Body of pancreas (tissue), 4 donors: Measurements from ENCODE around the gene NELL2. TPM values are rescaled to one million over a fixed set of nuclear protein-coding genes. Genes with fewer than 3 reads are reported as not detected.

Experiments used
- ATAC-seq: fragments of 150-250 bp; one replicate; pipeline ENCODE4 v1.9.1; 2016
- DNase-seq, 4 donors: peaks; one replicate each; pipeline ENCODE4 v3.0.0-alpha.2; 2019
- H3K27ac ChIP-seq, 4 donors: fragments of 200-600 bp; sonication (generic); 1 replicate in 3 of 4; 2 replicates in 1 of 4; pipeline versions ENCODE4 v1.5.1 to v1.6.1; 2016 to 2019; ENCODE audit warnings: mild to moderate bottlenecking in 1 of 4, mixed read lengths in 1 of 4, moderate library complexity in 1 of 4
- H3K27me3 ChIP-seq, 2 donors: fragments of 200-600 bp; sonication (generic); one replicate each; pipeline ENCODE4 v1.6.0; 2016; ENCODE audit warnings: mild to moderate bottlenecking in 1 of 2
- H3K36me3 ChIP-seq, 2 donors: fragments of 200-600 bp; sonication (generic); replicated peaks in 1 of 2; 2 replicates each; pipeline ENCODE4 v1.5.1; 2016; ENCODE audit warnings: low read depth in 2 of 2; ENCODE audit not compliant: insufficient read depth in 1 of 2
- H3K4me1 ChIP-seq: fragments of 200-600 bp; sonication (generic); one replicate; pipeline ENCODE4 v1.6.0; 2016
- H3K4me3 ChIP-seq, 2 donors: fragments of 200-600 bp; sonication (generic); 1 replicate in 1 of 2; 2 replicates in 1 of 2; pipeline ENCODE4 v1.5.1; 2016 to 2019
- H3K9me3 ChIP-seq, 3 donors: fragments of 200-600 bp; sonication (generic); 1 replicate in 2 of 3; 2 replicates in 1 of 3; pipeline ENCODE4 v1.5.1; 2016
- POLR2A ChIP-seq, 3 donors: fragments of 450-650 bp; IDR thresholded peaks; one replicate each; pipeline ENCODE4 v1.6.1; 2016; ENCODE audit warnings: antibody characterized with exemption in 3 of 3, mild to moderate bottlenecking in 2 of 3
- WGBS, 2 donors: methylation state at CpG; one replicate each; pipeline ENCODE4 v1.1.5; 2017; 5-methylcytosine and 5-hydroxymethylcytosine counted together
- intact Hi-C: fragments of 100-400 bp; cut with DNase I; formaldehyde crosslinking; loops from one replicate; pipeline ENCODE4 v1.15.1; 2023
- total RNA-seq, 2 donors: library from RNA; depleted of rRNA; stranded (reverse); fragments of >200 nt; gene quantifications; one replicate each; pipeline ENCODE4 v1.1.0, GENCODE V29; 2016
- TF ChIP-seq, protein P1 (sequence below), 7 experiments: fragments of 450-650 bp in 4 of 7; fragments of 200-600 bp in 3 of 7; sonication (generic) in 3 of 7; IDR thresholded peaks; one replicate each; pipeline ENCODE4 v1.5.1; 2016 to 2019; ENCODE audit warnings: antibody characterized with exemption in 7 of 7

The NELL2 gene
- total RNA-seq, 2 donors from 2014 or later, result 3.6 TPM; not detected in 1

GRCh38 chr12:44584625-44585024 lies 291.5 kb downstream of the NELL2 start:
- Histone ChIP-seq H3K27me3 (no peaks in the 10 kb centered on the region), H3K4me1 (no peaks in the 10 kb centered on the region), H3K4me3 (no peak overlapping the region), H3K27ac (no peak overlapping the region), H3K36me3 (no peaks in the 10 kb centered on the region), H3K9me3 (no peaks in the 10 kb centered on the region)
- DNase-seq, result no peak
- intact Hi-C loops, result no loop called here
- ATAC-seq, result no peak
- 48 to 56% methylated on average over 2 of the region's 2 CpGs for WGBS, 2 donors
- TF ChIP-seq, protein P1, sequence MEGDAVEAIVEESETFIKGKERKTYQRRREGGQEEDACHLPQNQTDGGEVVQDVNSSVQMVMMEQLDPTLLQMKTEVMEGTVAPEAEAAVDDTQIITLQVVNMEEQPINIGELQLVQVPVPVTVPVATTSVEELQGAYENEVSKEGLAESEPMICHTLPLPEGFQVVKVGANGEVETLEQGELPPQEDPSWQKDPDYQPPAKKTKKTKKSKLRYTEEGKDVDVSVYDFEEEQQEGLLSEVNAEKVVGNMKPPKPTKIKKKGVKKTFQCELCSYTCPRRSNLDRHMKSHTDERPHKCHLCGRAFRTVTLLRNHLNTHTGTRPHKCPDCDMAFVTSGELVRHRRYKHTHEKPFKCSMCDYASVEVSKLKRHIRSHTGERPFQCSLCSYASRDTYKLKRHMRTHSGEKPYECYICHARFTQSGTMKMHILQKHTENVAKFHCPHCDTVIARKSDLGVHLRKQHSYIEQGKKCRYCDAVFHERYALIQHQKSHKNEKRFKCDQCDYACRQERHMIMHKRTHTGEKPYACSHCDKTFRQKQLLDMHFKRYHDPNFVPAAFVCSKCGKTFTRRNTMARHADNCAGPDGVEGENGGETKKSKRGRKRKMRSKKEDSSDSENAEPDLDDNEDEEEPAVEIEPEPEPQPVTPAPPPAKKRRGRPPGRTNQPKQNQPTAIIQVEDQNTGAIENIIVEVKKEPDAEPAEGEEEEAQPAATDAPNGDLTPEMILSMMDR (IDR thresholded peaks at IDR 0.05), result no peak
- TF ChIP-seq POLR2A (IDR thresholded peaks at IDR 0.05), result no peak

DNA sequence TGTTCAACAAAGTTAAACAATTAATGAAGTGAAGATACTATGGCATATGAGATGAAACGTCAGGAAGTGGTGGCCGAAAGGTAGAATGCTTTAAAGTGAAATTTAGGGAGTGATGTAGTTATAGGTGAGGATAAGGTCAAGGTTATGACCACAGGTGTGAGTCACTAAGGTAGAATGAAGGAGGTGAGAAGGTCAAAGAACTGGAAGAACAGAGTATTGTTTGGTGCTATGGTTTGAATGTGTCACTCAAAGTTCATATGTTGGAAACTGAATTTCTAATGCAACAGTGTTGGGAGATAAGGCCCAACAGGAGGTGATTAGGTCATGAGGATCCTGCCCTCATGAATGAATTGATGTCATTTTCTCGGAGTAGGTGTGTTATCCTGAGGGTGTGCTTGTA lies 293.6 kb downstream of the NELL2 start:
- H3K4me3 ChIP-seq, result no peak overlapping the region
- no peak overlapping the region for H3K27ac ChIP-seq
- ATAC-seq, result no peak
- H3K4me1 ChIP-seq, result no peaks in the 10 kb centered on the region
- H3K36me3 ChIP-seq, result no peaks in the 10 kb centered on the region
- TF ChIP-seq, protein P1 (IDR thresholded peaks at IDR 0.05), result no peak
- TF ChIP-seq POLR2A (IDR thresholded peaks at IDR 0.05), result no peak
- no peaks in the 10 kb centered on the region for H3K27me3 ChIP-seq
- 52 to 63% methylated on average over 3 of the region's 3 CpGs for WGBS, 2 donors
- no peak for DNase-seq
- intact Hi-C loops, result no loop called here
- H3K9me3 ChIP-seq, result no peaks in the 10 kb centered on the region

DNA sequence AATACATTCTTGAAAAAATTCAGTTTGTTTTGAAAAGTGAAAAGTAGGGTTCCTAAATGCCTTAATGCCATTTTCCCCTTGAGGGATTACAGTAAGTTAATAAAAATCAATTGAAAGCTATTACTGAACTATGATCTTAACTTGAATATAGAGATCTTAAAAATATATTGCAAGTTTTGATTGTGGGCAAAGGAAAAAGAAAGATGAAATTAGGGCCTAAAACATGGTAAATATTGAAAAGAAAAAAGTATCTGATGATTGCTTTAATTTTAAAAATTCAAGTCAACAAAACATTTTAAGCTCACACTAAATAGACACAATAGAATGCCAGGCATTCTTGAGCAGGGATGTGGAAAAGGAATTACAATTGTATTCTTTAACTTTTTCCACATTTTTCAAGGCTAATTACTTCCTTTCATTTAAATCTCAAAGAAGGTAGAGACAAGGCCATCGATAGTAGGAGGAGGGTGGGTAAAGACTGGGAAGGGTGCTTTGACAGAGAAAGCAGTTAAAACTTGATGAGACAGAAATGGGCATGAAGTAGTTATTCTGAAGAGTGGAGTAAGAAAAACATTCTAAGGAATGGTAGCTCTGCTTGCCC lies 294.4 kb downstream of the NELL2 start:
- H3K9me3 ChIP-seq, result no peaks in the 10 kb centered on the region
- no peaks in the 10 kb centered on the region for H3K36me3 ChIP-seq
- H3K4me1 ChIP-seq, result no peaks in the 10 kb centered on the region
- no peak overlapping the region for H3K27ac ChIP-seq
- WGBS, 2 donors, result 6 to 11% methylated on average over 1 of the region's 1 CpG
- intact Hi-C loops, result no loop called here
- H3K27me3 ChIP-seq, result no peaks in the 10 kb centered on the region
- no peak for DNase-seq
- no peak overlapping the region for H3K4me3 ChIP-seq
- ATAC-seq, result no peak
- TF ChIP-seq, protein P1 (IDR thresholded peaks at IDR 0.05), result no peak
- no peak for TF ChIP-seq POLR2A (IDR thresholded peaks at IDR 0.05)

DNA sequence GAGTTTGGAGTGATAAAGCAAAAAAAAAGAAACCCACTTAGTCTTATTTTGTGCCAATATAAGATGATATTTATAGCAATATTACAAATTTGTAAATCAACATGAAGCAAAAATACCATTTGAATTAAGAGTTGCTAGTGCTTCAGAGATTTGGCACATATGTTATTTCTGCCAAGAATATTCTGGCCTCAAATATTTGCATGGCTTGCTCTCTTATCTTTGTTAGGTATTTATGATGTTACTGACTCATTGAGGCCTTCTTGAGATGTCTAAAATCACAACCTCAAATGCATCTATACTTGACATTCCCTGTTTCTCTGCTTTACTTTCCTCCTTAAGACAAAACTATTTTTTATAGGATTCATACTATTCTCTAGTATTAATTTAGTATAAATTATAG lies 301.5 kb downstream of the NELL2 start:
- DNase-seq (no peak), ATAC-seq (no peak)
- H3K27me3 ChIP-seq, result no peaks in the 10 kb centered on the region
- intact Hi-C loops, result no loop called here
- H3K27ac ChIP-seq, result no peak overlapping the region
- H3K4me3 ChIP-seq, result no peak overlapping the region
- TF ChIP-seq POLR2A (IDR thresholded peaks at IDR 0.05), result no peak
- TF ChIP-seq, protein P1 (IDR thresholded peaks at IDR 0.05), result no peak
- no peaks in the 10 kb centered on the region for H3K4me1 ChIP-seq
- H3K9me3 ChIP-seq, result no peaks in the 10 kb centered on the region
- H3K36me3 ChIP-seq, result no peaks in the 10 kb centered on the region

DNA sequence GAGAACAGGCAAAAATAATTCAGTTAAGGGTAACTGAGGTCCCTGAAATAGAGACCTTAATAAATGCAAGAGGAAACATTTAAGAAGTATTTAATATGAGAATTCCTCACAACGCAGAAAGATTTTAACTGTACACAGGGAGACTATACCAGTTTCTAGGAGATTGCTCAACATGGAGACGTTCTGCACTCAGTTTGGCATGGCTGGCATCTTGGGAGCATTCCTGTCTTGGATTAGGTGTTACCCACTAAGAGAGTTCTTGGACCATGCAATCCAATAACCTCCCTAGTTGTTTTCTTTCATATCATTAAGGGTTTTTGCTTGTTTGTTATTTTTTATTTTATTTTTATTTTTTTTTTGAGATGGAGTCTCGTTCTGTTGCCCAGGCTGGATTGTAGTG lies 302.4 kb downstream of the NELL2 start:
- no peak for DNase-seq
- H3K27me3 ChIP-seq, result no peaks in the 10 kb centered on the region
- H3K27ac ChIP-seq, result no peak overlapping the region
- no peak overlapping the region for H3K4me3 ChIP-seq
- H3K9me3 ChIP-seq, result no peaks in the 10 kb centered on the region
- no peaks in the 10 kb centered on the region for H3K36me3 ChIP-seq
- intact Hi-C loops, result no loop called here
- WGBS, 2 donors, result 58 to 82% methylated on average over 3 of the region's 3 CpGs
- no peak for ATAC-seq
- no peak for TF ChIP-seq POLR2A (IDR thresholded peaks at IDR 0.05)
- TF ChIP-seq, protein P1 (IDR thresholded peaks at IDR 0.05), result no peak
- H3K4me1 ChIP-seq, result no peaks in the 10 kb centered on the region
